C4-2B (cell line): ENCODE data around the gene PPDPF.

Source experiments
- CTCF ChIP-seq: fragments of 450-650 bp; conservative IDR thresholded peaks from 2 replicates; pipeline ENCODE4 v1.5.1; 2017; ENCODE audit warnings: mild to moderate bottlenecking
- ZFX ChIP-seq: fragments of 450-650 bp; IDR thresholded peaks from 2 replicates; pipeline ENCODE4 v1.6.1; 2017

GRCh38 chr20:63486300-63486855 lies 34.2 kb upstream of the PPDPF start:
- no peak for TF ChIP-seq CTCF
- no peak for TF ChIP-seq ZFX
